Measurements from ENCODE around the gene TTLL4.
A peak's percentile ranks its signal among the peaks of the same experiment; 100 is the strongest.

- no peak for TF ChIP-seq USF2 (IDR thresholded peaks at IDR 0.05; ENCODE audit: low read length)
- no peak for TF ChIP-seq EZH2 (IDR thresholded peaks at IDR 0.05; ENCODE audit: low read depth, low read length, severe bottlenecking)
- no peak for TF ChIP-seq CTCF (IDR thresholded peaks at IDR 0.05; ENCODE audit: control extremely low read depth in 1 of 3, insufficient read depth in 1 of 3, low read depth in 1 of 3, low read length in 3 of 3)
- no peak for TF ChIP-seq YY1 (IDR thresholded peaks at IDR 0.05; ENCODE audit: low read depth, low read length)
- no peak for TF ChIP-seq TEAD4 (IDR thresholded peaks at IDR 0.05; ENCODE audit: low read depth, low read length)
- no peak for TF ChIP-seq TBP (IDR thresholded peaks at IDR 0.05; ENCODE audit: low read depth, low read length)
- no peak for TF ChIP-seq JUND (IDR thresholded peaks at IDR 0.05; ENCODE audit: low read length)
- no peak for TF ChIP-seq CEBPB (IDR thresholded peaks at IDR 0.05; ENCODE audit: low read depth, low read length)
- 0 out of 3 replicates have a peak, but pooled peaks of 1 of the 2 experiments have one; percentile 7 for TF ChIP-seq POLR2A (IDR thresholded peaks at IDR 0.05; ENCODE audit: control extremely low read depth in 1 of 2, low read depth in 2 of 2, low read length in 2 of 2)
These were observed 39.5 kb upstream of the TTLL4 start for GRCh38 chr2:218671097-218671653.

All from H1 (cell line).